SK-N-SH (cell line): ENCODE data around the gene ZW10. TPM values are rescaled to one million over a fixed set of nuclear protein-coding genes. Genes with fewer than 3 reads are reported as not detected.

Source experiments
- CTCF ChIA-PET: fragments of 300-600, 350-600 bp; formaldehyde crosslinking; extraction: SDS; loops from one replicate; lab custom pipeline; 2021; lab: Yijun Ruan, JAX
- POLR2A ChIA-PET: fragments of 350-600 bp; sonication (Branson Sonifier 250); formaldehyde crosslinking; extraction: SDS; loops from one replicate; lab custom pipeline; 2020; ENCODE audit warnings: antibody characterized with exemption, inconsistent platforms; lab: Yijun Ruan, JAX
- DNase-seq: peaks from one replicate; pipeline ENCODE4 v3.0.0; 2012
- H2AFZ ChIP-seq: fragments of 200-600 bp; sonication (generic); 2 replicates; pipeline ENCODE4 v1.8.1; 2016; ENCODE audit warnings: antibody characterized with exemption, mild to moderate bottlenecking, low read depth
- H3F3A ChIP-seq: fragments of 200-600 bp; sonication (generic); replicated peaks from 2 replicates; pipeline ENCODE3; 2016; ENCODE audit warnings: antibody characterized with exemption, mild to moderate bottlenecking; ENCODE audit not compliant: insufficient read depth
- H3K27ac ChIP-seq, 2 experiments: fragments of 200-500 bp in 1 of 2; fragments of 200-600 bp in 1 of 2; sonication (Bioruptor generic) in 1 of 2; sonication (generic), shearing (Covaris generic) in 1 of 2; 2 replicates each; pipeline versions ENCODE4 v1.5.1 to v1.6.1; 2014 to 2016; ENCODE audit warnings: low read depth in 2 of 2, inconsistent platforms in 1 of 2, low read length in 1 of 2, mild to moderate bottlenecking in 1 of 2, mixed read lengths in 1 of 2
- H3K27me3 ChIP-seq: fragments of 200-600 bp; sonication (generic), shearing (Covaris generic); 2 replicates; pipeline ENCODE4 v1.6.1; 2016; ENCODE audit warnings: mixed run types; ENCODE audit not compliant: insufficient read depth
- H3K36me3 ChIP-seq, 2 experiments: fragments of 200-500 bp in 1 of 2; fragments of 200-600 bp in 1 of 2; sonication (Bioruptor generic) in 1 of 2; sonication (generic) in 1 of 2; replicated peaks in 1 of 2; 2 replicates each; pipeline versions ENCODE3 to v1.5.1; 2014 to 2016; ENCODE audit warnings: low read length in 1 of 2, mild to moderate bottlenecking in 1 of 2; ENCODE audit not compliant: insufficient read depth in 2 of 2, control insufficient read depth in 1 of 2
- H3K4me1 ChIP-seq, 2 experiments: fragments of 200-500 bp in 1 of 2; fragments of 200-600 bp in 1 of 2; sonication (Bioruptor generic) in 1 of 2; sonication (generic), shearing (Covaris generic) in 1 of 2; 2 replicates each; pipeline versions ENCODE4 v1.5.1 to v1.6.1; 2014 to 2016; ENCODE audit warnings: low read depth in 1 of 2, low read length in 1 of 2, mixed run types in 1 of 2; ENCODE audit not compliant: insufficient read depth in 2 of 2, control insufficient read depth in 1 of 2
- H3K4me2 ChIP-seq: fragments of 200-600 bp; sonication (generic), shearing (Covaris generic); 2 replicates; pipeline ENCODE4 v1.6.1; 2017; ENCODE audit warnings: mixed run types
- H3K4me3 ChIP-seq, 2 experiments: fragments of 200-500 bp in 1 of 2; fragments of 200-600 bp in 1 of 2; sonication (Bioruptor generic) in 1 of 2; sonication (generic), shearing (Covaris generic) in 1 of 2; 2 replicates each; pipeline versions ENCODE4 v1.5.1 to v1.8.1; 2014 to 2016; ENCODE audit warnings: low read depth in 2 of 2, inconsistent platforms in 1 of 2, low read length in 1 of 2, mild to moderate bottlenecking in 1 of 2, mixed read lengths in 1 of 2, moderate library complexity in 1 of 2
- H3K79me2 ChIP-seq: fragments of 200-600 bp; sonication (generic); 2 replicates; pipeline ENCODE4 v1.8.1; 2017; ENCODE audit warnings: mild to moderate bottlenecking; ENCODE audit not compliant: insufficient read depth
- H3K9ac ChIP-seq: fragments of 200-600 bp; sonication (generic); 2 replicates; pipeline ENCODE4 v1.6.1; 2017; ENCODE audit warnings: mixed run types
- H3K9me2 ChIP-seq: fragments of 200-600 bp; sonication (generic); 2 replicates; pipeline ENCODE4 v1.6.1; 2017; ENCODE audit warnings: mixed run types
- H3K9me3 ChIP-seq: fragments of 200-600 bp; sonication (generic); 2 replicates; pipeline ENCODE4 v1.6.1; 2017; ENCODE audit warnings: mixed run types, mild to moderate bottlenecking, moderate library complexity
- H4K20me1 ChIP-seq: fragments of 200-600 bp; sonication (generic); 2 replicates; pipeline ENCODE4 v1.6.1; 2017; ENCODE audit warnings: mild to moderate bottlenecking, mixed run types; ENCODE audit not compliant: insufficient read depth
- ELF1 ChIP-seq: IDR thresholded peaks from 2 replicates; pipeline ENCODE4 v1.4.0; 2012
- FOSL2 ChIP-seq: IDR thresholded peaks from 2 replicates; pipeline ENCODE4 v1.4.0; 2012; ENCODE audit warnings: low read depth, mild to moderate bottlenecking, moderate library complexity, borderline replicate concordance
- FOXM1 ChIP-seq: IDR thresholded peaks from 2 replicates; pipeline ENCODE4 v1.4.0; 2012; ENCODE audit warnings: low read depth, mild to moderate bottlenecking
- IRF3 ChIP-seq: fragments of 150-350 bp; IDR thresholded peaks from 2 replicates; pipeline ENCODE4 v1.6.1; 2016; ENCODE audit warnings: mild to moderate bottlenecking, low read depth, low read length
- JUND ChIP-seq: IDR thresholded peaks from 2 replicates; pipeline ENCODE4 v1.4.0; 2012
- MEF2A ChIP-seq: IDR thresholded peaks from 2 replicates; pipeline ENCODE4 v1.4.0; 2012; ENCODE audit warnings: low read depth, borderline replicate concordance
- MXI1 ChIP-seq: IDR thresholded peaks from 2 replicates; pipeline ENCODE4 v1.6.1; 2012; ENCODE audit warnings: mild to moderate bottlenecking, low read depth, low read length, improper control_type of control experiment
- NFIC ChIP-seq: IDR thresholded peaks from 2 replicates; pipeline ENCODE4 v1.4.0; 2012; ENCODE audit warnings: borderline replicate concordance
- NRF1 ChIP-seq: IDR thresholded peaks from 2 replicates; pipeline ENCODE4 v1.6.1; 2012; ENCODE audit warnings: low read depth, mild to moderate bottlenecking, low read length
- PBX3 ChIP-seq: IDR thresholded peaks from 2 replicates; pipeline ENCODE4; 2012
- POLR2AphosphoS5 ChIP-seq: IDR thresholded peaks from 2 replicates; pipeline ENCODE4 v1.6.1; 2012; ENCODE audit warnings: low read depth, low read length
- TAF1 ChIP-seq: IDR thresholded peaks from 2 replicates; pipeline ENCODE4 v1.6.1; 2012; ENCODE audit warnings: low read depth, mild to moderate bottlenecking, low read length, moderate library complexity, borderline replicate concordance
- WGBS: methylation state at CpG from one replicate; pipeline ENCODE4 v1.1.6; 2017; ENCODE audit warnings: low lambda C conversion rate; 5-methylcytosine and 5-hydroxymethylcytosine counted together
- polyA plus RNA-seq, 3 experiments: library from polyadenylated mRNA; depleted of rRNA; stranded (reverse); fragments of >200 nt; gene quantifications; 2 replicates each; pipeline ENCODE4 v1.2.3, GENCODE V29; 2012
- TF ChIP-seq, protein P1 (sequence below): IDR thresholded peaks from 2 replicates; pipeline ENCODE4 v1.6.1; 2012; ENCODE audit warnings: mild to moderate bottlenecking, low read depth, low read length, moderate library complexity

Gene ZW10
- polyA plus RNA-seq, 1 of the 3 experiments (the other 2 are of a cell fraction), result 6.1 TPM

DNA sequence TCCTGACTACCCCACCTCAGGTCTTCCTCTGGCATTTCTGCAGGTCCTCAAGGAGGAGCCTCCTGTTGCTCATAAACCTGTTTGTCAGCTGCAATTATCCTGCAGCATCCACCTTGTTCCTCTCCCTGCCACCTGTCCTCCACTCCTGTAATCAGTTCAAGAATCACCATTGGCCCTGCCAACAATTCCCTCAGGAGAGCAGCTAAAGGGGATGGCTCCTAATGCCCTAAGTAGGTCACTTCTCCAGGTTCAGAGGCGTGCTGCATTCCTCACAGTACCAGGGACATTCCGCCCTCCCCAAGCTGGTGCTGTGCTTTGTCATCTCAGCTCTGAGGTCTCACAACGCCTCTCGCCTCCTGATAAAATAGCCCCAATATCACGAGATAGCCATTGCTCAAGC, 8.2 kb upstream of the ZW10 start:
- Histone ChIP-seq H2AFZ (no peak overlapping the region), H3K79me2 (no peaks in the 10 kb centered on the region), H3K9ac (no peak overlapping the region), H3K4me2 (no peak overlapping the region), H3F3A (no peaks in the 10 kb centered on the region), H3K9me2 (no peaks in the 10 kb centered on the region), H3K36me3 (no peaks in the 10 kb centered on the region), H3K9me3 (no peaks in the 10 kb centered on the region), H3K27ac (no peak overlapping the region), H3K4me3 (no peak overlapping the region), H3K4me1 (peaks cover 0 to 6% of the 10 kb centered on the region in 2 experiments; a peak in 3 of 4 replicates), H4K20me1 (no peaks in the 10 kb centered on the region), H3K27me3 (no peaks in the 10 kb centered on the region)
- POLR2A ChIA-PET, result no interaction called here
- CTCF ChIA-PET, result interaction anchor here (1.1 to 3.8 kb wide), 3 partner anchors 8 to 476 kb away, joined by 4 to 17 read pairs (median 5); partner anchors contain the start of gene ZW10
- no peak for DNase-seq
- TF ChIP-seq MEF2A (no peak), NRF1 (no peak), JUND (no peak), PBX3 (no peak), MXI1 (no peak), FOSL2 (no peak), ELF1 (no peak), FOXM1 (no peak), POLR2AphosphoS5 (no peak), TAF1 (no peak), IRF3 (no peak), NFIC (no peak)
- TF ChIP-seq, protein P1, sequence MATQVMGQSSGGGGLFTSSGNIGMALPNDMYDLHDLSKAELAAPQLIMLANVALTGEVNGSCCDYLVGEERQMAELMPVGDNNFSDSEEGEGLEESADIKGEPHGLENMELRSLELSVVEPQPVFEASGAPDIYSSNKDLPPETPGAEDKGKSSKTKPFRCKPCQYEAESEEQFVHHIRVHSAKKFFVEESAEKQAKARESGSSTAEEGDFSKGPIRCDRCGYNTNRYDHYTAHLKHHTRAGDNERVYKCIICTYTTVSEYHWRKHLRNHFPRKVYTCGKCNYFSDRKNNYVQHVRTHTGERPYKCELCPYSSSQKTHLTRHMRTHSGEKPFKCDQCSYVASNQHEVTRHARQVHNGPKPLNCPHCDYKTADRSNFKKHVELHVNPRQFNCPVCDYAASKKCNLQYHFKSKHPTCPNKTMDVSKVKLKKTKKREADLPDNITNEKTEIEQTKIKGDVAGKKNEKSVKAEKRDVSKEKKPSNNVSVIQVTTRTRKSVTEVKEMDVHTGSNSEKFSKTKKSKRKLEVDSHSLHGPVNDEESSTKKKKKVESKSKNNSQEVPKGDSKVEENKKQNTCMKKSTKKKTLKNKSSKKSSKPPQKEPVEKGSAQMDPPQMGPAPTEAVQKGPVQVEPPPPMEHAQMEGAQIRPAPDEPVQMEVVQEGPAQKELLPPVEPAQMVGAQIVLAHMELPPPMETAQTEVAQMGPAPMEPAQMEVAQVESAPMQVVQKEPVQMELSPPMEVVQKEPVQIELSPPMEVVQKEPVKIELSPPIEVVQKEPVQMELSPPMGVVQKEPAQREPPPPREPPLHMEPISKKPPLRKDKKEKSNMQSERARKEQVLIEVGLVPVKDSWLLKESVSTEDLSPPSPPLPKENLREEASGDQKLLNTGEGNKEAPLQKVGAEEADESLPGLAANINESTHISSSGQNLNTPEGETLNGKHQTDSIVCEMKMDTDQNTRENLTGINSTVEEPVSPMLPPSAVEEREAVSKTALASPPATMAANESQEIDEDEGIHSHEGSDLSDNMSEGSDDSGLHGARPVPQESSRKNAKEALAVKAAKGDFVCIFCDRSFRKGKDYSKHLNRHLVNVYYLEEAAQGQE, result no peak
- 55% methylated on average over 5 of the region's 5 CpGs for WGBS
